ENCODE results near the gene KCNH1.

The KCNH1 gene

DNA sequence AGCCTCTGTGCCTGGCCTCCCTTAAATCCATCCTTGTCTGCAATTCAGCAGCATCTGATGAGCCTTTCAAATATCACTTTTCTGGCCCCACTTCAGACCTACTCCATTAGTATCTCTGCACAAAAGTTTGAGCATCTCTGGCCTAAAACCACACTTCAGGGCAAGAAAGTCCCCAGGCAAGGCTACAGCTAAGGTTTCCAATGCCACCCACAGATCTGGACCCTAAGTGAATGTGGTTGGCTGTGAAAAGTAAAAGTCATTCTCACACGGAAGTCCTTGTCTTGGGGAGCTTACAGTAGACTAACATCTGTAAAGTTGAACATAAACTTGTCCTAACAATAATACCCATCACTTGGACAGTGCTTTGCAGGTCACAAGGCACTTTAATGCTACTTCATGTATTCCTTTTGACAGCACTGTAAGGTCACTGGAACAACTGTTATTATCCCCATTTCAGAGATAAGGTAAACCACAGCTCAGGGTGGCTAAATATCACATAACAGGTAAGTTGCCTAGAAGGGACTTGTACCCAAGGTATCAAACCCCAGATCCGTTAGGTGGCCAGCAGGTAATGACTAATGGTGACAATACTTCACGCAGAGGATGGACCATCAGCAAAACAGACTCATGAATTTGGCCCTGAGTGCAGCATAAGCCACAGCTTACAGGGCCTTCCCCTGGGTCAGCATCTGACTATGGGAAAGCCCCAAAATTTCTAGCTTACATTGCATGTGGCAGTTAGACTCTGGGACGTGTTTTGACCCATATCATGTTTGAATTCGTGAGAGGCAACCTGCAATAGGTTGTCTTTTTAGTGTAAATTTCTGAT lies 449.3 kb downstream of the KCNH1 start:
- TF ChIP-seq, protein P1, sequence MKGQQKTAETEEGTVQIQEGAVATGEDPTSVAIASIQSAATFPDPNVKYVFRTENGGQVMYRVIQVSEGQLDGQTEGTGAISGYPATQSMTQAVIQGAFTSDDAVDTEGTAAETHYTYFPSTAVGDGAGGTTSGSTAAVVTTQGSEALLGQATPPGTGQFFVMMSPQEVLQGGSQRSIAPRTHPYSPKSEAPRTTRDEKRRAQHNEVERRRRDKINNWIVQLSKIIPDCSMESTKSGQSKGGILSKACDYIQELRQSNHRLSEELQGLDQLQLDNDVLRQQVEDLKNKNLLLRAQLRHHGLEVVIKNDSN (IDR thresholded peaks at IDR 0.05) = no peak
- no peak for TF ChIP-seq EGR1 (IDR thresholded peaks at IDR 0.05)
- TF ChIP-seq EP300 (IDR thresholded peaks at IDR 0.05; ENCODE audit: borderline replicate concordance) = no peak
- TF ChIP-seq, protein P2, sequence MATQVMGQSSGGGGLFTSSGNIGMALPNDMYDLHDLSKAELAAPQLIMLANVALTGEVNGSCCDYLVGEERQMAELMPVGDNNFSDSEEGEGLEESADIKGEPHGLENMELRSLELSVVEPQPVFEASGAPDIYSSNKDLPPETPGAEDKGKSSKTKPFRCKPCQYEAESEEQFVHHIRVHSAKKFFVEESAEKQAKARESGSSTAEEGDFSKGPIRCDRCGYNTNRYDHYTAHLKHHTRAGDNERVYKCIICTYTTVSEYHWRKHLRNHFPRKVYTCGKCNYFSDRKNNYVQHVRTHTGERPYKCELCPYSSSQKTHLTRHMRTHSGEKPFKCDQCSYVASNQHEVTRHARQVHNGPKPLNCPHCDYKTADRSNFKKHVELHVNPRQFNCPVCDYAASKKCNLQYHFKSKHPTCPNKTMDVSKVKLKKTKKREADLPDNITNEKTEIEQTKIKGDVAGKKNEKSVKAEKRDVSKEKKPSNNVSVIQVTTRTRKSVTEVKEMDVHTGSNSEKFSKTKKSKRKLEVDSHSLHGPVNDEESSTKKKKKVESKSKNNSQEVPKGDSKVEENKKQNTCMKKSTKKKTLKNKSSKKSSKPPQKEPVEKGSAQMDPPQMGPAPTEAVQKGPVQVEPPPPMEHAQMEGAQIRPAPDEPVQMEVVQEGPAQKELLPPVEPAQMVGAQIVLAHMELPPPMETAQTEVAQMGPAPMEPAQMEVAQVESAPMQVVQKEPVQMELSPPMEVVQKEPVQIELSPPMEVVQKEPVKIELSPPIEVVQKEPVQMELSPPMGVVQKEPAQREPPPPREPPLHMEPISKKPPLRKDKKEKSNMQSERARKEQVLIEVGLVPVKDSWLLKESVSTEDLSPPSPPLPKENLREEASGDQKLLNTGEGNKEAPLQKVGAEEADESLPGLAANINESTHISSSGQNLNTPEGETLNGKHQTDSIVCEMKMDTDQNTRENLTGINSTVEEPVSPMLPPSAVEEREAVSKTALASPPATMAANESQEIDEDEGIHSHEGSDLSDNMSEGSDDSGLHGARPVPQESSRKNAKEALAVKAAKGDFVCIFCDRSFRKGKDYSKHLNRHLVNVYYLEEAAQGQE (IDR thresholded peaks at IDR 0.05; ENCODE audit: low read depth) = no peak
- no peak for TF ChIP-seq TCF12 (IDR thresholded peaks at IDR 0.05; ENCODE audit: low read depth)
- TF ChIP-seq, protein P3, sequence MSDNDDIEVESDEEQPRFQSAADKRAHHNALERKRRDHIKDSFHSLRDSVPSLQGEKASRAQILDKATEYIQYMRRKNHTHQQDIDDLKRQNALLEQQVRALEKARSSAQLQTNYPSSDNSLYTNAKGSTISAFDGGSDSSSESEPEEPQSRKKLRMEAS (IDR thresholded peaks at IDR 0.05) = no peak
- TF ChIP-seq RAD21 (IDR thresholded peaks at IDR 0.05; ENCODE audit: low read depth) = no peak
- TF ChIP-seq NFIC (IDR thresholded peaks at IDR 0.05) = no peak
- TF ChIP-seq TEAD4 (IDR thresholded peaks at IDR 0.05) = no peak
- TF ChIP-seq TAF1 (IDR thresholded peaks at IDR 0.05; ENCODE audit: low read depth) = no peak
- no peak for TF ChIP-seq FOXM1 (IDR thresholded peaks at IDR 0.05; ENCODE audit: borderline replicate concordance, low read depth)
- TF ChIP-seq CREB1 (IDR thresholded peaks at IDR 0.05; ENCODE audit: low read depth) = no peak
- TF ChIP-seq ZBTB7A (IDR thresholded peaks at IDR 0.05; ENCODE audit: low read depth) = no peak
- TF ChIP-seq CEBPB (IDR thresholded peaks at IDR 0.05) = no peak
- no peak for TF ChIP-seq YY1 (IDR thresholded peaks at IDR 0.05; ENCODE audit: low read depth)

DNA sequence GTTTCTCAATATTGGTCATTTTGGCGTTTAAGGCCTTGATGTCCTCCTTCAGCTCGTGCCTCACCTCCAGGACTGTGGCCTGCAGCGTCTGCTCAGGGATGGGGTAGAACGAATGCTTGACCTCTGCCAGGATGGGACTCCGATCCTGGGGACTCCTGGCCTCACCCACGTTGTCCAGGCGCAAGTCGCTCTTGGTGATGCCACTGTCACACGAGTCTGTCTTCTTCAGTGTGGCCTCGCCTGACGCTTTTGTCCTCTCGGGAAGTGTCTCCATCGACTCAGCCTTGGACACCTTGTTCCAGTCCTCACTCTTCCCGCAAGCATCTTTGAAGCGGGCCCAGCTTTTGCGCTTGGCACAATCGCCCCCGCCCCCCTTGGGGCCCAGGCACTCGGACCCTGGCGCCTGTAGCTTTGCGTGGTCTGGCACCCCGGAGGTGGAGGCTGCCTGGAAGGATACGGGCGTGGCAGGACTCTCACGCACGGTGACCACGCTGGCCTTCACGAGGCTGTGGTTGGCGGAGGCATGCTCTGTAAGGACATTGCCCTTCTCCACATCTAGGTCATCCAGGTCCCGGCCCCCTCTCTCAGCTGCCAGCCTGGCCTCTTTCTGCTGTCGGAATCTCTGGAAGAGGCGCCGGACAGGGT lies 450.4 kb downstream of the KCNH1 start:
- no peak for TF ChIP-seq TAF1 (IDR thresholded peaks at IDR 0.05; ENCODE audit: low read depth)
- TF ChIP-seq NFIC (IDR thresholded peaks at IDR 0.05) = no peak
- no peak for TF ChIP-seq FOXM1 (IDR thresholded peaks at IDR 0.05; ENCODE audit: borderline replicate concordance, low read depth)
- TF ChIP-seq YY1 (IDR thresholded peaks at IDR 0.05; ENCODE audit: low read depth) = no peak
- TF ChIP-seq, protein P3 (IDR thresholded peaks at IDR 0.05) = no peak
- TF ChIP-seq, protein P1 (IDR thresholded peaks at IDR 0.05) = no peak
- TF ChIP-seq TCF12 (IDR thresholded peaks at IDR 0.05; ENCODE audit: low read depth) = no peak
- TF ChIP-seq, protein P2 (IDR thresholded peaks at IDR 0.05; ENCODE audit: low read depth) = no peak
- no peak for TF ChIP-seq CEBPB (IDR thresholded peaks at IDR 0.05)
- no peak for TF ChIP-seq RAD21 (IDR thresholded peaks at IDR 0.05; ENCODE audit: low read depth)
- TF ChIP-seq EP300 (IDR thresholded peaks at IDR 0.05; ENCODE audit: borderline replicate concordance) = no peak
- no peak for TF ChIP-seq EGR1 (IDR thresholded peaks at IDR 0.05)
- no peak for TF ChIP-seq TEAD4 (IDR thresholded peaks at IDR 0.05)

DNA sequence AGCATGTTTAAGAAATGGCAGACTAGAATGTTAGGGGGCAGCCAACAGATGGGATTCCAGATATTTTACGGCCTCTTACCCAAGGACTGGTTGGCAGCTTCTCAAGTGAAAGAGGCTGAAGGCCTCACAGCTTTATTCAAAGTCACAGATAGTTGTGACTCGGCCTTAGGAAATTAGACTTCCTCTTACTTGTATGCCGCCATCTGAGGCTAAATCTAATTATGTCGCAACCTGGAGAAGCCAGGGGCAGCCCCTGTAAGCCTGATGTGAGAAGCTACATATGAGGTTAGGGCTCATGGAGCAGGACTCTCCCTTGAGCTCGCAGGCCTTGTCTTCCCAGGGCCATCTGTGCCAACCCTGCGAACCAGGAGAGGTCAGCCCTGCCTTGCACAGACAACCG lies 452.8 kb downstream of the KCNH1 start:
- TF ChIP-seq, protein P3 (IDR thresholded peaks at IDR 0.05) = no peak
- TF ChIP-seq NFIC (IDR thresholded peaks at IDR 0.05) = no peak

DNA sequence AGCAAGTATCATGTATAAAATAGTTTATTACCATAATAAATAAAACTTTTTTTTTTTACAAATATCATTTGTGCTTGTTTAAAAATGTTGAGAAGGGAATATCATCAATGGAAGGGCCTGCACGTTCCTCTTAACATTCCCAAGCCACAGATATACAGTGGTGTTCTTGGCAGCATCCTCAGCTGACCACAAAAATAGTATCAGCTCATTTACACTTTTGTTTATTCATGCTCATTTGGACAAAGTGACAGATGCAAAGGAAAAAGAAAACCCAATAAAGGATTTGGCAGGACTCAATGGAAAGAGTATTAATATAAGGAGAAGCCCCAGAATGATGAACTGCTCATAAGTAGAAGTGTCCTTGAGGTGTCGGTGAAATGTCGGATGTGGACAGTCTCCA lies 455.6 kb downstream of the KCNH1 start:
- TF ChIP-seq ZBTB7A (IDR thresholded peaks at IDR 0.05; ENCODE audit: low read depth) (no peak), EGR1 (IDR thresholded peaks at IDR 0.05) (no peak), TAF1 (IDR thresholded peaks at IDR 0.05; ENCODE audit: low read depth) (no peak), RAD21 (IDR thresholded peaks at IDR 0.05; ENCODE audit: low read depth) (no peak), TCF12 (IDR thresholded peaks at IDR 0.05; ENCODE audit: low read depth) (no peak), NFIC (IDR thresholded peaks at IDR 0.05) (no peak)
- TF ChIP-seq, protein P1 (IDR thresholded peaks at IDR 0.05) = no peak

DNA sequence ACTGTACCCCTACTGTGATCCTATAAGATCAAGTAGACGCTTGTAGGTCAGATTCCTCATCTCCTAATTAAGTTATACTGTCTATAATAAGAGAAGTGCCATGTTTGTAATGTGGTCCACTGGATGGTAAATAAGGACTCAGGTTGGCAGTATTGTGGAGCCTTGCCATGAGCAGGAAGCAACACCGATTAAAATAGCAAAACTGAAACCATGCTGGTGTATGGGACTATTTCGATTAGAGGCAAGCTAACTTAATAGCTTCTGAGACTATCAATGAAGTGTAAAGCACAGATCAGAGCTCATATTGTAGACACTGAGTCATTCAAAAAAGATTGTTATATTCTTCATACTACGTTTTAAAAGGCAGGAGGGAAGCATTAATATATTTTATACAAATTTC lies 456.4 kb downstream of the KCNH1 start:
- TF ChIP-seq TEAD4 (IDR thresholded peaks at IDR 0.05) = no peak
- TF ChIP-seq EP300 (IDR thresholded peaks at IDR 0.05; ENCODE audit: borderline replicate concordance) = no peak
- TF ChIP-seq, protein P1 (IDR thresholded peaks at IDR 0.05) = no peak
- no peak for TF ChIP-seq TCF12 (IDR thresholded peaks at IDR 0.05; ENCODE audit: low read depth)
- no peak for TF ChIP-seq YY1 (IDR thresholded peaks at IDR 0.05; ENCODE audit: low read depth)
- TF ChIP-seq, protein P2 (IDR thresholded peaks at IDR 0.05; ENCODE audit: low read depth) = no peak
- no peak for TF ChIP-seq CEBPB (IDR thresholded peaks at IDR 0.05)
- no peak for TF ChIP-seq EGR1 (IDR thresholded peaks at IDR 0.05)
- no peak for TF ChIP-seq NFIC (IDR thresholded peaks at IDR 0.05)
- TF ChIP-seq ZBTB7A (IDR thresholded peaks at IDR 0.05; ENCODE audit: low read depth) = no peak
- no peak for TF ChIP-seq CREB1 (IDR thresholded peaks at IDR 0.05; ENCODE audit: low read depth)
- TF ChIP-seq FOXM1 (IDR thresholded peaks at IDR 0.05; ENCODE audit: borderline replicate concordance, low read depth) = no peak
- TF ChIP-seq, protein P3 (IDR thresholded peaks at IDR 0.05) = no peak
- no peak for TF ChIP-seq RAD21 (IDR thresholded peaks at IDR 0.05; ENCODE audit: low read depth)
- TF ChIP-seq TAF1 (IDR thresholded peaks at IDR 0.05; ENCODE audit: low read depth) = no peak
